Astrocyte of the cerebellum (primary cell): ENCODE results near the gene C1QTNF9B.

ENCODE experiments used
- DNase-seq: peaks from one replicate; pipeline ENCODE4 v3.0.0-alpha.2; 2011; ENCODE audit warnings: low read depth
- H3K4me3 ChIP-seq: 2 replicates; pipeline ENCODE4 v1.5.1; 2011; ENCODE audit warnings: mild to moderate bottlenecking, low read depth, low read length, moderate library complexity
- CTCF ChIP-seq: IDR thresholded peaks from 2 replicates; pipeline ENCODE4 v1.5.1; 2012; ENCODE audit warnings: low read length, low read depth, moderate library complexity, mild to moderate bottlenecking; ENCODE audit errors: missing control alignments
- in situ Hi-C: cut with HindIII; loops from 2 replicates; pipeline ENCODE4 v1.10.0; 2017; ENCODE audit warnings: low sequenced_read_pairs

The C1QTNF9B gene

GRCh38 chr13:23868521-23868920, 28.8 kb downstream of the C1QTNF9B start:
- no peak overlapping the region for H3K4me3 ChIP-seq
- peak; percentile 43 for DNase-seq
- in situ Hi-C loops, result loop anchor here (25.0 kb wide), 1 partner anchor 406 kb away; no protein-coding TSS in a partner anchor
- TF ChIP-seq CTCF, result no peak

GRCh38 chr13:23867027-23867491, 30.2 kb downstream of the C1QTNF9B start:
- in situ Hi-C loops, result loop anchor here (25.0 kb wide), 1 partner anchor 405 kb away; no protein-coding TSS in a partner anchor
- DNase-seq, result no peak
- TF ChIP-seq CTCF, result no peak
- no peak overlapping the region for H3K4me3 ChIP-seq

- DNase-seq, result no peak
- no peak overlapping the region for H3K4me3 ChIP-seq
- in situ Hi-C loops, result loop anchor here (25.0 kb wide), 1 partner anchor 404 kb away; no protein-coding TSS in a partner anchor
- no peak for TF ChIP-seq CTCF
Observed at GRCh38 chr13:23866420-23867026, 30.8 kb downstream of the C1QTNF9B start.

GRCh38 chr13:23865906-23866305, 31.4 kb downstream of the C1QTNF9B start:
- in situ Hi-C loops, result loop anchor here (25.0 kb wide), 1 partner anchor 404 kb away; no protein-coding TSS in a partner anchor
- TF ChIP-seq CTCF, result no peak
- no peak for DNase-seq
- H3K4me3 ChIP-seq, result no peak overlapping the region

- no peak for DNase-seq
- no peak for TF ChIP-seq CTCF
- in situ Hi-C loops, result loop anchor here (25.0 kb wide), 1 partner anchor 403 kb away; no protein-coding TSS in a partner anchor
- H3K4me3 ChIP-seq, result no peak overlapping the region
Observed at GRCh38 chr13:23865026-23865425, 32.3 kb downstream of the C1QTNF9B start.

GRCh38 chr13:23861310-23861709, 36.0 kb downstream of the C1QTNF9B start:
- no peak overlapping the region for H3K4me3 ChIP-seq
- in situ Hi-C loops, result loop anchor here (25.0 kb wide), 1 partner anchor 399 kb away; no protein-coding TSS in a partner anchor
- TF ChIP-seq CTCF, result no peak
- DNase-seq, result no peak
